A673 (cell line): Measurements from ENCODE around the gene PRCD.

Experiments used
- CTCF ChIP-seq: fragments of 300-800, 200-600 bp; sonication (generic); conservative IDR thresholded peaks from 2 replicates; pipeline ENCODE4 v1.5.1; 2017; ENCODE audit warnings: low read depth, mild to moderate bottlenecking, antibody characterized with exemption, low read length, moderate library complexity, mixed read lengths
- EZH2 ChIP-seq: fragments of 200-600 bp; sonication (generic); IDR thresholded peaks from 2 replicates; pipeline ENCODE4 v1.6.1; 2017; ENCODE audit warnings: borderline replicate concordance, low read depth, mild to moderate bottlenecking, mixed read lengths, antibody characterized with exemption, low read length; ENCODE audit not compliant: poor library complexity, severe bottlenecking

- TF ChIP-seq CTCF (no peak), EZH2 (no peak)
These were observed 46.8 kb upstream of the PRCD start for GRCh38 chr17:76492989-76493501.
